A549 (cell line): ENCODE measurements around the gene TLCD3B. TPM values are rescaled to one million over a fixed set of nuclear protein-coding genes. Genes with fewer than 3 reads are reported as not detected.

ENCODE experiments used
- ATAC-seq, 2 experiments: fragments of 200-7000 bp in 1 of 2; fragments of >200 bp in 1 of 2; cut with Nextera tagmentation in 1 of 2; cut with Tn5 transposase in 1 of 2; 3 replicates each; pipeline versions ENCODE4 v1.8.0 to v1.9.1; 2018 to 2020; ENCODE audit warnings: mild to moderate bottlenecking in 1 of 2, moderate library complexity in 1 of 2
- CTCF ChIA-PET: fragments of 300-600 bp; sonication (Branson Sonifier 250); formaldehyde crosslinking; extraction: SDS; loops from one replicate; lab custom pipeline; 2021; ENCODE audit warnings: antibody characterized with exemption, inconsistent platforms; lab: Yijun Ruan, JAX
- POLR2A ChIA-PET: fragments of 350-600 bp; formaldehyde crosslinking; extraction: SDS; loops from one replicate; lab custom pipeline; 2021; ENCODE audit warnings: antibody characterized with exemption, inconsistent platforms; lab: Yijun Ruan, JAX
- DNase-seq, 2 experiments: peaks; one replicate each; pipeline versions ENCODE4 v3.0.0 to v3.0.0-alpha.2; 2011 to 2016; ENCODE audit warnings: low read depth in 1 of 2, low spot score in 1 of 2
- FAIRE-seq: peaks from 2 replicates; lab custom pipeline; 2011; peaks lifted over from hg19 to GRCh38; lab: Jason Lieb, UNC
- H3K27ac ChIP-seq, 2 experiments: fragments of >200 bp; sonication (Bioruptor Twin); formaldehyde crosslinking; 3 replicates each; pipeline ENCODE4 v1.5.1; 2016 to 2017
- H3K4me1 ChIP-seq: fragments of >200 bp; sonication (Bioruptor Twin); formaldehyde crosslinking; 3 replicates; pipeline ENCODE4 v1.6.1; 2016
- H3K4me2 ChIP-seq: fragments of >200 bp; sonication (Bioruptor Twin); formaldehyde crosslinking; 3 replicates; pipeline ENCODE4 v1.6.1; 2016
- H3K4me3 ChIP-seq: fragments of >200 bp; sonication (Bioruptor Twin); formaldehyde crosslinking; 3 replicates; pipeline ENCODE4 v1.5.1; 2016
- H3K9me3 ChIP-seq: fragments of >200 bp; sonication (Bioruptor Twin); formaldehyde crosslinking; 3 replicates; pipeline ENCODE4 v1.6.1; 2016
- BCL3 ChIP-seq: fragments of >200 bp; sonication (Bioruptor Twin); formaldehyde crosslinking; IDR thresholded peaks from 3 replicates; pipeline ENCODE4 v1.6.1; 2016
- BHLHE40 ChIP-seq: IDR thresholded peaks from 2 replicates; pipeline ENCODE4 v1.6.1; 2012; ENCODE audit warnings: low read depth, low read length, inconsistent platforms
- CBX2 ChIP-seq: fragments of 200-600 bp; sonication (generic); IDR thresholded peaks from 2 replicates; pipeline ENCODE4 v1.6.1; 2016; ENCODE audit warnings: low read depth, mild to moderate bottlenecking, borderline replicate concordance
- CBX8 ChIP-seq: fragments of 200-600 bp; sonication (generic); IDR thresholded peaks from 2 replicates; pipeline ENCODE4 v1.6.1; 2016
- CHD2 ChIP-seq: fragments of 150-350 bp; IDR thresholded peaks from 2 replicates; pipeline ENCODE4 v1.6.1; 2014; ENCODE audit warnings: low read length; ENCODE audit not compliant: partially characterized antibody
- CHD4 ChIP-seq: fragments of 200-600 bp; sonication (generic); IDR thresholded peaks from 2 replicates; pipeline ENCODE4 v1.6.1; 2016; ENCODE audit warnings: antibody characterized with exemption, mild to moderate bottlenecking, borderline replicate concordance
- CTCF ChIP-seq: fragments of >200 bp; sonication (Bioruptor Twin); formaldehyde crosslinking; IDR thresholded peaks from 3 replicates; pipeline ENCODE4 v1.5.1; 2016
- EHF ChIP-seq: fragments of 250-450 bp; sonication (Bioruptor Pico); IDR thresholded peaks from 2 replicates; pipeline ENCODE4 v1.5.0; 2020; ENCODE audit warnings: mild to moderate bottlenecking
- FOSB ChIP-seq: fragments of 250-450 bp; sonication (Bioruptor Pico); IDR thresholded peaks from 2 replicates; pipeline ENCODE4 v1.5.0; 2020; ENCODE audit warnings: mild to moderate bottlenecking, moderate library complexity
- FOSL2 ChIP-seq, 2 experiments: fragments of 450-650 bp in 1 of 2; fragments of >200 bp in 1 of 2; sonication (Bioruptor Twin) in 1 of 2; formaldehyde crosslinking; IDR thresholded peaks; 2 replicates each; pipeline versions ENCODE4 v1.5.0 to v1.6.1; 2016 to 2020; ENCODE audit warnings: mild to moderate bottlenecking in 1 of 2, moderate library complexity in 1 of 2
- FOXS1 ChIP-seq: fragments of 250-450 bp; sonication (Bioruptor Pico); IDR thresholded peaks from 2 replicates; pipeline ENCODE4 v1.5.0; 2020; ENCODE audit warnings: mild to moderate bottlenecking, moderate library complexity
- HOXA7 ChIP-seq: fragments of 250-450 bp; sonication (Bioruptor Pico); IDR thresholded peaks from 2 replicates; pipeline ENCODE4 v1.5.0; 2020; ENCODE audit warnings: mild to moderate bottlenecking, moderate library complexity
- JUN ChIP-seq, 2 experiments: fragments of >200 bp; sonication (Bioruptor Twin); formaldehyde crosslinking; IDR thresholded peaks; 2 replicates in 1 of 2; 3 replicates in 1 of 2; pipeline ENCODE4 v1.6.1; 2016 to 2017
- KDM1A ChIP-seq: fragments of 200-600 bp; sonication (generic); IDR thresholded peaks from 2 replicates; pipeline ENCODE4 v1.6.1; 2016; ENCODE audit warnings: low read depth, mild to moderate bottlenecking
- MAFK ChIP-seq: fragments of 450-650 bp; IDR thresholded peaks from 2 replicates; pipeline ENCODE4 v1.6.1; 2014; ENCODE audit not compliant: partially characterized antibody
- MYC ChIP-seq: IDR thresholded peaks from 2 replicates; pipeline ENCODE4 v1.6.1; 2012; ENCODE audit warnings: mild to moderate bottlenecking, inconsistent platforms, low read length, improper control_type of control experiment, borderline replicate concordance
- NPAS2 ChIP-seq: fragments of 250-450 bp; sonication (Bioruptor Pico); IDR thresholded peaks from 2 replicates; pipeline ENCODE4 v1.8.0; 2022; ENCODE audit warnings: mild to moderate bottlenecking, moderate library complexity, borderline replicate concordance
- POLR2AphosphoS2 ChIP-seq: conservative IDR thresholded peaks from 2 replicates; pipeline ENCODE4 v1.6.1; 2012; ENCODE audit warnings: low read length, improper control_type of control experiment, inconsistent platforms
- RARB ChIP-seq: fragments of 250-450 bp; sonication (Bioruptor Pico); IDR thresholded peaks from 2 replicates; pipeline ENCODE4 v1.8.0; 2021; ENCODE audit warnings: mild to moderate bottlenecking, moderate library complexity
- RNF2 ChIP-seq: fragments of 200-600 bp; sonication (generic); IDR thresholded peaks from 2 replicates; pipeline ENCODE4 v1.6.1; 2016; ENCODE audit warnings: low read depth, mild to moderate bottlenecking, antibody characterized with exemption, moderate library complexity, borderline replicate concordance
- ZNF302 ChIP-seq: fragments of 250-450 bp; sonication (Bioruptor Pico); IDR thresholded peaks from 2 replicates; pipeline ENCODE4 v1.9.0; 2021; ENCODE audit warnings: inconsistent platforms, mild to moderate bottlenecking, moderate library complexity
- ZSCAN20 ChIP-seq: fragments of 250-450 bp; sonication (Bioruptor Pico); IDR thresholded peaks from 2 replicates; pipeline ENCODE4 v1.8.0; 2022; ENCODE audit warnings: mild to moderate bottlenecking, moderate library complexity
- WGBS: methylation state at CpG from one replicate; pipeline ENCODE4 v1.1.6; 2017; ENCODE audit errors: missing lambda C conversion rate; 5-methylcytosine and 5-hydroxymethylcytosine counted together
- polyA plus RNA-seq, 4 experiments: library from polyadenylated mRNA; depleted of rRNA in 3 of 4; stranded (reverse); fragments of >200 nt; fragmentation: RNase III in 1 of 4; extraction: RNeasy Plus Mini Kit Qiagen cat#74134 plus additional on column Dnase treatment in 1 of 4; gene quantifications; 2 replicates in 3 of 4; 3 replicates in 1 of 4; pipeline ENCODE4 v1.2.3, GENCODE V29; 2011 to 2017
- TF ChIP-seq, protein P1 (sequence below): IDR thresholded peaks from 2 replicates; pipeline ENCODE4 v1.6.1; 2012
- TF ChIP-seq, protein P2 (sequence below): fragments of 250-450 bp; sonication (Bioruptor Pico); IDR thresholded peaks from 2 replicates; pipeline ENCODE4 v1.5.0; 2020; ENCODE audit warnings: low read depth, mild to moderate bottlenecking, moderate library complexity

The TLCD3B gene
- polyA plus RNA-seq, 2 of the 4 experiments (the other 2 are of a cell fraction), result 0.30 to 0.68 TPM

GRCh38 chr16:30004424-30004776 is 26.7 kb downstream of the TLCD3B start:
- ATAC-seq (peak; percentile 1 to 5; a peak in 1 of 6 replicates), DNase-seq (no peak), FAIRE-seq (no peak)
- Histone ChIP-seq H3K4me3 (no peak overlapping the region), H3K27ac (peak overlapping the region in 1 of 2 experiments; percentile 38; a peak in 1 of 6 replicates), H3K9me3 (no peaks in the 10 kb centered on the region), H3K4me2 (no peak overlapping the region), H3K4me1 (peaks cover 9% of the 10 kb centered on the region; the same call in 2 of the 3 replicates)
- ChIA-PET POLR2A (interaction anchor here (2.0 kb wide), 1 partner anchor 60 kb away, joined by 7 read pairs; no protein-coding TSS in a partner anchor), CTCF (interaction anchor here (0.6 to 3.8 kb wide), 26 partner anchors 9 to 313 kb away, joined by 3 to 41 read pairs (median 6); partner anchors contain the start of genes ASPHD1, C16orf92, CDIPT and HIRIP3)
- WGBS, result 86% methylated on average over 13 of the region's 19 CpGs
- TF ChIP-seq RNF2 (no peak), MAFK (no peak), CHD2 (no peak), RARB (CRISPR knock-in tag) (no peak), HOXA7 (CRISPR knock-in tag) (no peak), NPAS2 (CRISPR knock-in tag) (no peak)
- TF ChIP-seq, protein P1, sequence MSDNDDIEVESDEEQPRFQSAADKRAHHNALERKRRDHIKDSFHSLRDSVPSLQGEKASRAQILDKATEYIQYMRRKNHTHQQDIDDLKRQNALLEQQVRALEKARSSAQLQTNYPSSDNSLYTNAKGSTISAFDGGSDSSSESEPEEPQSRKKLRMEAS, result no peak

DNA sequence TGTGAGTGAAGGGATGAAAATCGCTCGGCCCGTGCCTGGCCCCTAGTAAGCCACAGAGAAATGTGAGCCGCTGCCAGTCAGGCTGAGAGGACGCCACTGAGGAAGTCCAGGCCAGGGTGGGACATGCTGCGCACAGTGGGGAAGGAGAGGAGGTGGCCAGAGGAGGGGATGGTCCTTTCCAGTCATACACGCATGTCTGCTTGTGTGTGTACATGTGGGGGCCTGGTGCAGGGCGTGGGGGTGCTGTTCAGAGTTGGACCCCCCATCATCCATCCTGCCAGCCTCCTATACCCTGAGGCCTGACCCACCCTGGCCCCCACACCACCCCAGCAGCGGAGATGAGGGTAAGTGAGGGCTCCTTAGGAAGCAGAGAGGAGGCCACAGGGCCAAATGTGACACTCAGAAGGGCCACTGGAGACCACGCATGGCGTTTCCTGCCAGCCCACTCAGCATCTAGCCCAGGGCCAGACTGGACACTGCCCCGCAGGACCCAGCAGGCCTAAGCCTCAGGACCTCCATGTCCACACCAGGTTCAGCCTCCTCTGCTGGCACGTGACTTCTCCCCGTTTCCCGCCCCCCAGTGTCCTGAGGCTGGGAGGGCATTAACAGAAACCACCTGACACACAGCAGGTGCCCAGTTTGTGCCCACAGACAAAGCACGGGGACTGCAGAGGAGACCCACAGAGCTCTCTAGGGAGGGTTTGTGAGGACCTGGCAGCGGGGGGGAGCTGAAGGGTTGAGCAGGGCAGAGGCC is 27.2 kb downstream of the TLCD3B start:
- DNase-seq (no peak), ATAC-seq (no peak), FAIRE-seq (no peak)
- no peaks in the 10 kb centered on the region for H3K9me3 ChIP-seq
- no peak overlapping the region for H3K4me2 ChIP-seq
- TF ChIP-seq, protein P2, sequence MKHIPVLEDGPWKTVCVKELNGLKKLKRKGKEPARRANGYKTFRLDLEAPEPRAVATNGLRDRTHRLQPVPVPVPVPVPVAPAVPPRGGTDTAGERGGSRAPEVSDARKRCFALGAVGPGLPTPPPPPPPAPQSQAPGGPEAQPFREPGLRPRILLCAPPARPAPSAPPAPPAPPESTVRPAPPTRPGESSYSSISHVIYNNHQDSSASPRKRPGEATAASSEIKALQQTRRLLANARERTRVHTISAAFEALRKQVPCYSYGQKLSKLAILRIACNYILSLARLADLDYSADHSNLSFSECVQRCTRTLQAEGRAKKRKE (CRISPR knock-in tag), result no peak
- TF ChIP-seq FOXS1 (CRISPR knock-in tag) (no peak), FOSB (CRISPR knock-in tag) (no peak), ZSCAN20 (no peak), CBX8 (no peak), CTCF (no peak), CBX2 (no peak), BHLHE40 (no peak), MYC (no peak), BCL3 (no peak), KDM1A (no peak), JUN (IDR thresholded peaks at IDR 0.05) (no peak), CHD4 (no peak), POLR2AphosphoS2 (no peak), FOSL2 (IDR thresholded peaks at IDR 0.05) (no peak), FOSL2 (CRISPR knock-in tag; IDR thresholded peaks at IDR 0.05) (no peak), EHF (CRISPR knock-in tag) (no peak), ZNF302 (CRISPR knock-in tag) (no peak)
- H3K4me3 ChIP-seq, result no peak overlapping the region
- WGBS, result 92% methylated on average over 14 of the region's 17 CpGs
- CTCF ChIA-PET, result interaction anchor here (0.6 to 3.8 kb wide), 22 partner anchors 9 to 313 kb away, joined by 3 to 41 read pairs (median 6); partner anchors contain the start of genes ASPHD1, C16orf92, CDIPT and HIRIP3
- H3K4me1 ChIP-seq, result peaks cover 9% of the 10 kb centered on the region; the same call in 2 of the 3 replicates
- H3K27ac ChIP-seq, result no peak overlapping the region
- POLR2A ChIA-PET, result no interaction called here
